ENCODE data around the gene AGAP1. TPM values are rescaled to one million over a fixed set of nuclear protein-coding genes. Genes with fewer than 3 reads are reported as not detected.

Gene AGAP1
- total RNA-seq, 4 donors from 2014 or later: 23.4 to 46.5 (median 29.3) TPM

DNA sequence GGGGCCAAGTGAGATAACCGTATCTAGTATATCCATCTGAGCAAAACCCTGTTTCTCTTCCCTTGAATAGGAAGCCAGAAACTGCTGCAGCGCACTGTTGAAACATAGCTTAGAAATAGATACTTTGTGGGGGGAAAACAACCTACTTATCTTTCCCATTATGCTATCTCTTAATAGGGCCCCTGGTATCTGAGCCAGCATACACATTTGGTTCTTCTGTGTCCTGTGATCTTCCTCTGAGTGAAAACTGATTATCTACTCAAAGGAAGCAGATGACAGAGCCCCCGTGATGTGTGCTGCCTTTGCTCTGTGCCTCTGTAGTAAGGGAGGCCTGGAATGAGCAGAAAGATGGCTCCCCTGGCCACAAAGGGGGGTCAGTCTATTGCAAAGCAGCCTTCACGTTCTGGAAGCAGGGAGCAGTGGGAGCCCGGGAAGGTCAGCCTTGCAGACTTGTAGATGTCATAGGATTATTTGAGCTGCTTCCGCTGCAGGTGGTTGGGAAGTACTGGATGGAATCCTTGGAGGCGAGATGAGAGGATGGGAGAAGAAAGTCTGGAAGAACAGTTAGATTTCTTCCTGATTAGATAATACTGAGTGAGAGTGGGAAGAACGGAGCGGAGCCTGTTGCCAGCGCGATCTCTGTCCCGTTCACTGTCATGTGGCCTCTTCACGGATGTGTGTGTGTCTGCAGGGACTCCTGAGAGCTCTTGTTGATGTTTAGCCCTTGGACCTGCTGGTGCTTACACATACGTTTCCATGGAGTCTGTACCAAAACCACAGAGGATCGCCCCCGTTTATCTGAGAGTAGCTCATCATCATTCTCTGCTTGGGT lies 150.1 kb downstream of the AGAP1 start:
- 75 to 77% methylated on average over 16 of the region's 16 CpGs for whole genome bisulfite sequencing, 2 donors
- H3K27ac ChIP-seq: no peak overlapping the region
- H3K36me3 ChIP-seq: no peaks in the 10 kb centered on the region
- peaks cover 23 to 34% of the 10 kb centered on the region in 2 donors for H3K4me1 ChIP-seq
- no peak for DNase-seq
- no peaks in the 10 kb centered on the region for H3K27me3 ChIP-seq
- no peaks in the 10 kb centered on the region for H3K9me3 ChIP-seq
- intact Hi-C loops (cut with DNase I): no loop called here
- TF ChIP-seq POLR2A (IDR thresholded peaks at IDR 0.05): no peak
- TF ChIP-seq, protein P1, sequence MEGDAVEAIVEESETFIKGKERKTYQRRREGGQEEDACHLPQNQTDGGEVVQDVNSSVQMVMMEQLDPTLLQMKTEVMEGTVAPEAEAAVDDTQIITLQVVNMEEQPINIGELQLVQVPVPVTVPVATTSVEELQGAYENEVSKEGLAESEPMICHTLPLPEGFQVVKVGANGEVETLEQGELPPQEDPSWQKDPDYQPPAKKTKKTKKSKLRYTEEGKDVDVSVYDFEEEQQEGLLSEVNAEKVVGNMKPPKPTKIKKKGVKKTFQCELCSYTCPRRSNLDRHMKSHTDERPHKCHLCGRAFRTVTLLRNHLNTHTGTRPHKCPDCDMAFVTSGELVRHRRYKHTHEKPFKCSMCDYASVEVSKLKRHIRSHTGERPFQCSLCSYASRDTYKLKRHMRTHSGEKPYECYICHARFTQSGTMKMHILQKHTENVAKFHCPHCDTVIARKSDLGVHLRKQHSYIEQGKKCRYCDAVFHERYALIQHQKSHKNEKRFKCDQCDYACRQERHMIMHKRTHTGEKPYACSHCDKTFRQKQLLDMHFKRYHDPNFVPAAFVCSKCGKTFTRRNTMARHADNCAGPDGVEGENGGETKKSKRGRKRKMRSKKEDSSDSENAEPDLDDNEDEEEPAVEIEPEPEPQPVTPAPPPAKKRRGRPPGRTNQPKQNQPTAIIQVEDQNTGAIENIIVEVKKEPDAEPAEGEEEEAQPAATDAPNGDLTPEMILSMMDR (IDR thresholded peaks at IDR 0.05): no peak
- H3K4me3 ChIP-seq (replicated peaks in 1 of 3): no peak overlapping the region

DNA sequence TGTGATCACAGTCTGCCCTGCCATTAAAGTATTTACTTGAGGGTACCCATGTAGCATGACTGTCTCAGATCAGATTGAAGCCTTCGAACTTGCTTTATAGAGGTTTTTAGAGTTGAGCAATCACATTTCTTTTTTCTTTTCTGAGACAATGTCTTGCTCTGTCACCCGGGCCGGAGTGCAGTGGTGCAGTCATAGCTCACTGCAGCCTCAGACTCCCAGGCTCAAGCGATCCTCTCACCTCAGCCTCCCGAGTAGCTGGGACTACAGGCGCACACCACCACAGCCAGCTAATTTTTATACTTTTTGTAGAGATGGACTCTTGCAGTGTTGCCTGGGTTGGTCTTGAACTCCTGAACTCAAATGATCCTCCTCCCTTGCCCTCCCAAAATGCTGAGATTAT lies 153.4 kb downstream of the AGAP1 start:
- Histone ChIP-seq H3K4me3 (replicated peaks in 1 of 3) (no peak overlapping the region), H3K36me3 (no peaks in the 10 kb centered on the region), H3K27ac (no peak overlapping the region), H3K9me3 (no peaks in the 10 kb centered on the region), H3K4me1 (peaks cover under 1% of the 10 kb centered on the region in 2 donors), H3K27me3 (no peaks in the 10 kb centered on the region)
- intact Hi-C loops (cut with DNase I): no loop called here
- no peak for DNase-seq
- TF ChIP-seq, protein P1 (IDR thresholded peaks at IDR 0.05): no peak
- no peak for TF ChIP-seq POLR2A (IDR thresholded peaks at IDR 0.05)
- 95 to 96% methylated on average over 6 of the region's 6 CpGs for WGBS, 2 donors

DNA sequence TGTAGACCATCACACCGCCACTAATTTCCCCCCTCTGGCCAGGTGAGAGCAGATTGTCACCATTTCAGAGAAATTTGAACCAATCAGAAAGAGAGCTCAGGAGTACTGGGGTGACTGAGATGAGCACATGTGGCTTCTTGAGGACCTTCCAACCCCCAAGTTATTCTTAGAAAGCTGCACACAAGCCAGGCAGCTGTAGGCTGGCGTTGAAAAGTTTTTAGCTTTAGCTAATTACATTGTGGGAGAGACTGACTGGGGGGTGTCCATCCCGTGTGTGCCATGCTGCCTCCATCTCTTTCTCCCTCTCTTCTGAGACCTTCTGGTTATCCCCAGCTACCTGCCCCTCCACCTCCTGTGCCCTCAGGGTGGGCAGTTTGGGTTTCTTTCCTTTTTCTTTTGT lies 154.0 kb downstream of the AGAP1 start:
- Histone ChIP-seq H3K4me3 (replicated peaks in 1 of 3) (no peak overlapping the region), H3K27me3 (no peaks in the 10 kb centered on the region), H3K4me1 (no peaks in the 10 kb centered on the region), H3K36me3 (no peaks in the 10 kb centered on the region), H3K9me3 (no peaks in the 10 kb centered on the region), H3K27ac (no peak overlapping the region)
- WGBS, 2 donors: 50% methylated on average over 3 of the region's 3 CpGs
- DNase-seq: no peak
- TF ChIP-seq, protein P1 (IDR thresholded peaks at IDR 0.05): no peak
- no peak for TF ChIP-seq POLR2A (IDR thresholded peaks at IDR 0.05)
- intact Hi-C loops (cut with DNase I): no loop called here

DNA sequence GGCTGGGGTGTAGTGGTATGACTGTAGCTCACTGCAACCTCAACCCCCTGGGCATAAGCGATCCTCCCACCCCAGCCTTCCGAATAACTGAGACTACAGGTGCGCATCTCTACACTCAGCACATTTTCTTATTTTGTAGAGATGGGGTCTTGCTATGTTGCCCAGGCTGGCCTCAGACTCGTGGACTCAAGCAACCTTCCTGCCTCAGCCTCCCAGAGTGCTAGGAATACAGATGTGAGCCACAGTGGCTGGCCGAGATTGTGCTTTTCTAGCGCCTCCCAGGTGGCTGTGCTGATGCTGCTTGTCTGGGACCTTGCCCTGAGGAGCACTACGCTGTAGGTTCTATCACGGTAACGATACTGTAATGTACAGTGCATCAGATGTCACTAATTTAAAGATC lies 155.6 kb downstream of the AGAP1 start:
- WGBS, 2 donors: 85 to 90% methylated on average over 9 of the region's 9 CpGs
- Histone ChIP-seq H3K4me3 (replicated peaks in 1 of 3) (no peak overlapping the region), H3K36me3 (no peaks in the 10 kb centered on the region), H3K27me3 (no peaks in the 10 kb centered on the region), H3K4me1 (peaks cover 0 to 4% of the 10 kb centered on the region in 2 donors), H3K9me3 (no peaks in the 10 kb centered on the region), H3K27ac (no peak overlapping the region)
- no peak for TF ChIP-seq POLR2A (IDR thresholded peaks at IDR 0.05)
- TF ChIP-seq, protein P1 (IDR thresholded peaks at IDR 0.05): no peak
- DNase-seq: no peak
- intact Hi-C loops (cut with DNase I): no loop called here

DNA sequence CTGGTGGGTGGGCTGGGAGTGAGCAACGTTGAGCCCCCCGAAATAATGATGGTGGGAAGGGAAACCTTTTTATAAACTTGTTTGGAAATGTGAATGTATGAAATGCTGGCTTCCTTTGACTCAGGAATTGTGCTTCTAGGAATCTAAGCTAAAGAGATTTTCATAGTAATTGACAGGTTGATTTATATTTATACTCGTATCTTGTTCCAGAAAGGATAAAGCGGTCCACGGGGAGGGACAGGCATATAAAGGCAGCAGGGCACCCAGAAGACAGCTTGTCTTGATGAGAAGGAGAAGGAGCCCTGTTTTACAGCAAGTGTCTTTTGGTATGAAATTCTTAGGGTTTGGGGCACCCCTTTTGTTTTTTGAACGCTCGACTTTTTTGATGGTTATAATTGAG lies 157.8 kb downstream of the AGAP1 start:
- H3K27ac ChIP-seq: no peak overlapping the region
- intact Hi-C loops (cut with DNase I): no loop called here
- WGBS, 2 donors: 88 to 90% methylated on average over 7 of the region's 7 CpGs

More for the DNA sequence above, 157.8 kb downstream of the AGAP1 start:
- TF ChIP-seq POLR2A (IDR thresholded peaks at IDR 0.05): no peak
- TF ChIP-seq, protein P1 (IDR thresholded peaks at IDR 0.05): no peak
- H3K4me3 ChIP-seq (replicated peaks in 1 of 3): no peak overlapping the region
- no peaks in the 10 kb centered on the region for H3K36me3 ChIP-seq
- H3K4me1 ChIP-seq: peaks cover 0 to 4% of the 10 kb centered on the region in 2 donors
- no peak for DNase-seq
- H3K27me3 ChIP-seq: no peaks in the 10 kb centered on the region
- H3K9me3 ChIP-seq: no peaks in the 10 kb centered on the region

All from thyroid gland (tissue), 4 donors.